Esophagus mucosa (tissue), 1 donor: ENCODE measurements around the gene PIK3CB. TPM values are rescaled to one million over a fixed set of nuclear protein-coding genes. Genes with fewer than 3 reads are reported as not detected.
"Not testable (repeated sequence)": the region's sequence is repeated elsewhere in the genome, so short reads cannot be mapped to it uniquely, and the experiment has no call there.

Experiments
- ATAC-seq: fragments of 200-7000 bp; cut with Tn5 transposase; one replicate; pipeline ENCODE4 v1.9.1; 2020
- total RNA-seq: library from RNA; stranded (reverse); gene quantifications from one replicate; pipeline ENCODE4 v1.2.4, GENCODE V29; 2023
- donor health status: DM: yes; HTN: yes; CAD: no.

Gene PIK3CB
- total RNA-seq, 1 donor from 2014 or later: 22.8 TPM

DNA sequence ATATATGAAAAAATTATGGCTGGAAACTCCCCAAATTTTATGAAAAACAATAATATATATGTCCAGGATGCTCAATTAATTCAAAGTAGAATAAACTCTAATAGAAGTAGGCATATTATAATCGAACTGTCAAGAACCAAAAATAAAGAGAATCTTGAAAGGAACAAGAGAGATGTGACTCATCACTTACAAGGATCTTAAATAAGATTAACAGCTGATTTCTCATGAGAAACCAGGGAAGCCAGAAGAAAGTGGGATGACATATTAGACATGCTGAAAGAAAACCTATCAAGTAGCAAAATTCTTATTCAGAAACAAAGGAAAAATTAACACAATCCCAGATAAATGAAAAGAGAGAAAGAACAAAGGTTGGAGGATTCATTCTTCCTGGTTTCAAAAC is 159.3 kb downstream of the PIK3CB start:
- ATAC-seq: no peak

DNA sequence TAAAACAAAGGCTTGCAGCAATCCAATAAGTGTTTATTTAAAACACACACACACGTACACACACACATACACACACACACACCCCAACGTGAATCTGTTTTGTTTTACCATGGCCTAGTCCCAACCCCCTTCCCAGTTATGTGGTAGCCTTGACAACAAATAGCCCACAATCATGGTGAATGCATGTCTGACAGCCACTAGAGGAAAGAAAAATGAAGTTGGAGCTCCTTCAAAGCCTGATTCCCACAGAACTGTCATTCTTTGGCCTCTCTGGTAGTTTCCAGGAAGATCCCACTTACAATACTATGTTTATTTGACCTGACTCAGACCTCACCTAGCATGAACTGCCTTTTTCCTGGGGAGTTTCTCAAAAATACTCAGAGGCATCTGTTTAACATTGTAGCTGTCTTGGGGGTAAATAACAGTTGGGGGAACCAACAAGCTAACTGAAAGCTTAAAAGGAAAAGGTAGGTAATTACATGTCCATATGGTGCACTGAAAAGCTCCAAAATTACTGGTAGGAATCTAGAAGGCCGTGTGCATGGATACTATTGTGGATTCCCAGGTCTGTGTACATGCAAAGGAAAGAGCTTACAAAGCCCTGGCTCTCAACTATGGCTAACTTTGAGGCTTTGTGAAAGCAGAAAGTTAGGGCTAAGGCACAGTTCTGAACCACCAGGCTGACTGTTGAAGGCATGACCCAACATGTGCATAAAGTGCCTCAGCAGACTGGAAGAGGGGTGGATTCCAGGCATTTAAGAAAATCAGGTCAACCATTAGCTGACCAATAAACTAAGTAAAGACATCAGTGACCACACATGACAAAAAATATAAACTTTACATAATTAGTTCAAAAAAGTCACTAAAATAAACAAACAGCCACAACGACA is 160.8 kb downstream of the PIK3CB start:
- no peak for ATAC-seq

DNA sequence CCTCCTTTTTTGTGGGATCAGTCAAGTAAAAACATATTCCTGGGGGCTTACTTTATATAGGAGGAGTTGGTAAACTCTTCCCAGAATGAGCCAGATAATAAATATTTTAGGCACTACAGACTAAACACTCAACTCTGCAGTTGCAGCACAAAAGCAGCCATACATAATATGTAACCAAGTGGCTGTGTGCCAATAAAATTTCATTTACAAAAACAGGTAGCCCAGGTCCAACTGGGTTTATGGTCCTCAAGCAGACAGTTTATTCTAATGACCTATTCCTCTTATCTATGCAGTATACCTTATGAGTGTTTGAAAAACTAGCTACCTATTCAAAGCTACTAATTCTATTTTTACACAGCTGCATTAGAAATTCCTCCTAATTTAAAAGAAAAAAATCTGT is 164.3 kb downstream of the PIK3CB start:
- peak; percentile 54 for ATAC-seq

GRCh38 chr3:138668107-138668506 is 166.6 kb downstream of the PIK3CB start:
- no peak for ATAC-seq

GRCh38 chr3:138657508-138657907 is 177.2 kb downstream of the PIK3CB start:
- no peak for ATAC-seq

DNA sequence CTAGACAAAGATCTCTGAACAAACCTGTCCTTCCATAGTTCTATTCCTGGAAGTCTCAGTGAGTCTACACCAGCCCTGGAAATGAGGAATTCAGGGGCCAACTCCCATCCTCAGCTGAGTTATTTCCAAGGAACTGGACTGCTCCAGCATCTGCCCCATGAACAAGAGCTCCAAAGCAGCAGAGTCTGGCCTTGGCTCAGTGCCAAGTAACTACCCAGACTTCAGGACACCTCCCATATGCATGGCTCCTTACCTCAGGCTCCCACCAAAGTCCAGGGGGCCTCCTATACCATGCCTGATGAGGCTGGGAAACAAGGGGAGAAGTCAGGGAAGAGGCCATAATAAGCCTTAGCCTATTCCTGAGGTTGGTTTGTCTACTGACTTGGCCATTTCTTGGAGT is 181.2 kb downstream of the PIK3CB start:
- no peak for ATAC-seq

GRCh38 chr3:138649134-138649533 is 185.6 kb downstream of the PIK3CB start:
- no peak for ATAC-seq

- no peak for ATAC-seq
Observed at GRCh38 chr3:138646513-138646912, 188.2 kb downstream of the PIK3CB start.

- no peak for ATAC-seq
Observed at GRCh38 chr3:138646008-138646407, 188.7 kb downstream of the PIK3CB start.

- ATAC-seq: no peak
Observed at GRCh38 chr3:138642927-138643253, 191.8 kb downstream of the PIK3CB start.

GRCh38 chr3:138642226-138642926 is 192.4 kb downstream of the PIK3CB start:
- no peak for ATAC-seq

DNA sequence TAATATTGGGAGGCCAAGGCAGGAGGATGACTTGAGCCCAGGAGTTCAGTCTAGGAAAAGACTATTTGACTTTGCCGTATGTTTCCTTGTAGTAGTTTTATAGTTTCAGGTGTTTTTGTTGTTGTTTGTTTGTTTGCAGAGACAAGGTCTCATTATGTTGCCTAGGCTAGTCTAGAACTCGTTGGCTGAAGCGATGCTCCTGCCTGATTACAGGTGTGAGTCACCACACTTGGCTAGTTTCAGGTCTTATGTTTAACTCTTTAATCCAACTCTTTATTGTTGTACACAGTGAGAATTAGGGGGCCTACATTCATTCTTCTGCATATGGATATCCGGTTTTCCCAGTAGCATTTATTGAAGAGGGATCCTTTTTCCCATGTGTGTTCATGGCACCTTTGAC is 194.2 kb downstream of the PIK3CB start:
- ATAC-seq: no peak

DNA sequence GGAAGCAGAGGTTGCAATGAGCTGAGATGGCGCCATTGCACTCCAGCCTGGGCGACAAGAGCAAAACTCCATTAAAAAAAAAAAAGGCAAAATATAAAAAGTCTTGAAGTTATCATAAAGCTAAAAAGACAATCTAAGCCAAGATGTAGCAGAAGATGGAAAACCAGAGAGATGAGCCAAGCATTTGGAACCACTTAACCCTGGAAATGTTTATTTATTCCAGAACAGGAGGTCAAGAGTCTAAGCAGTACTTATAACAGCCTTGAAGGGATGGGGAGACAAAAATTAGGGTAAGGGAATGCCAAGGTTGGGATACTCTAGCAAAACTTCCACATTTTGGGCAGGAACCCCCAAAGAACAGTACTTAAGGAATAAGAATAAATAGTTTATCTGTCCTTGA is 196.1 kb downstream of the PIK3CB start:
- ATAC-seq: no peak

- ATAC-seq: no peak
Observed at GRCh38 chr3:138629526-138629925, 205.2 kb downstream of the PIK3CB start.

- peak; percentile 93 for ATAC-seq
Observed at GRCh38 chr3:138625707-138626365, 208.9 kb downstream of the PIK3CB start.

GRCh38 chr3:138624518-138624917 is 210.2 kb downstream of the PIK3CB start:
- no peak for ATAC-seq

GRCh38 chr3:138620431-138620830 is 214.3 kb downstream of the PIK3CB start:
- no peak for ATAC-seq

- no peak for ATAC-seq
Observed at GRCh38 chr3:138615462-138615861, 219.3 kb downstream of the PIK3CB start.

DNA sequence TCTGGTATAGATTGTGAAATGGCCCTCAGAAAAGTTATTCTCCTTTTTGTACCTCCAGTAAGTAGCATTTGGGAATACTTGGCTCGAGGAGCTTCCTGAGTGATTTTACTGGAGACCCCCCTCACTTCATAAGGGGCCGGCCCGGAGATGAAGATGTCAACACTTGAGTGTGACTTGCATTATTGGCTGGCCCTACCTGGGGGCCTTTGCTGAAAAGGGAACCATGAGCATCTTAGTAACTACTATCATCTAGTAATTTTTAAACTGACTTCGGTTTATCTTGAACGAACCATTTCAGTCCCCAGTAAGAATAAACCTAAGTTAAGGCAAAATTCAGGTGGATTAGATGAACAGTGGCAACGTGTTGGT is 224.8 kb downstream of the PIK3CB start:
- ATAC-seq: no peak

DNA sequence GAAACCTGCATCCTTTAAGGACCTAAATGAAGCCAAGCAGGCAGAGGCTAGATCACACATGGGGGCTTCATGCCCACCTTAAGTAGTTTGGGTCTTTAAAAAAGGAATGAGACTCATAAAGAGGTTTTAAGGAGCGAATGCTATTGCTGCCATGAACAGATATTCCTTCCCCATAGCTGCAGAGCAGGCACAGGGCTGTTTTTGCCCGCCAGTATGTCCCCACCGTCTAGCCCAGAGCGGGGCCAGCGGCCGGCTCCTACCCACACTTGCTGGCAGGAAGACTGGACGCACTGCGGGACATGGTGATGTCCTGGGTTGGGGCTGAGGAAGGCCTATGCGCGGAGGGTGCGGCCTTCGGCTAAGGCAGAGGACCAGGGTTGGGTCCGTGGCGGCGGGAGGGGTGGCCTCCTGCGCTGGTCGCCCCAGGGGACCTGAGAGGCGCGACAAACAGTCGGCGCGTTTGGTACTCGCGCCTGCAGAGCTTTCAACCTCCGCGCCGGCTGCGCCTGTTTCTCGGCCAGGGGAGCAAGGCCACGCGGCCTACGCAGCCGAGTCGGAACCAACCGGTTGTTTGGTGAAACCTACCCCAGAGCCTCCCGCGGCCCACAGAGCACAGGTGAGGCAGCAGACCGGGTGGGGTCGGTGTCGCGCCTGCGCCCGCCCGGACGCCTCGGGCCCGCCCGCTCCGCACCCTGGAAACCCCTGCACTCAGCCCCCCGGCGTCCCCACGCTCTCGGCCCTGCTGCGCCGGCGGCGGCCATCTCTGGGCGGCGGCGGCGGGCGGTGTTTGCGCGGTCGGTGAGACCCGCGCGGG is 226.2 kb downstream of the PIK3CB start, which contains the start of gene FAIM:
FAIM (plus strand) TSS at position 450 of the 814 bp plus-strand sequence. CDS start 10,956 bp downstream, outside the sequence.
- peak; percentile 82 for ATAC-seq

GRCh38 chr3:138604106-138604595 is 230.6 kb downstream of the PIK3CB start:
- not testable (repeated sequence) for ATAC-seq
